GM21737 (cell line): ENCODE results near the gene COG8.
"Not testable (repeated sequence)": the region's sequence is repeated elsewhere in the genome, so short reads cannot be mapped to it uniquely, and the experiment has no call there.

Source experiments
- ATAC-seq: cut with Tn5 transposase; IDR thresholded peaks from one replicate; pipeline ENCODE4 v1.9.1; 2021; ENCODE audit warnings: mild to moderate bottlenecking, moderate library complexity; ENCODE audit not compliant: unreplicated experiment

Gene COG8

DNA sequence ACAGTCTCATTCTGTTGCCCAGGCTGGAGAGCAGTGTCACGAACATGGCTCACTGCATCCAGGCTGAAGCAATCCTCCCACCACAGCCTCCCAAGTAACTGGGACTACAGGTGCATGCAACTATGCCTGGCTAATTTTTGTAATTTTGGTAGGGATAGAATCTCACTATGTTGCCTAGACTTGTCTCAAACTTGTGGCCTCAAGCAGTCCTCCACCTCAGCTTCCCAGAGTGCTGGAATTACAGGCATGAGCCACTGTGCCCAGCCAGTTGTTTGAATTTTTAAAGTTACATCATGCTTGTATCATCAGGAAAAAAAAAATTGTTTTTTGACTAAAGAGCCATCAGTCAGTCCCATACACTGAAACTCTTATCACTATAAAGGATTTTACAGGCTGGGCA is 45.3 kb downstream of the COG8 start:
- ATAC-seq = no peak

DNA sequence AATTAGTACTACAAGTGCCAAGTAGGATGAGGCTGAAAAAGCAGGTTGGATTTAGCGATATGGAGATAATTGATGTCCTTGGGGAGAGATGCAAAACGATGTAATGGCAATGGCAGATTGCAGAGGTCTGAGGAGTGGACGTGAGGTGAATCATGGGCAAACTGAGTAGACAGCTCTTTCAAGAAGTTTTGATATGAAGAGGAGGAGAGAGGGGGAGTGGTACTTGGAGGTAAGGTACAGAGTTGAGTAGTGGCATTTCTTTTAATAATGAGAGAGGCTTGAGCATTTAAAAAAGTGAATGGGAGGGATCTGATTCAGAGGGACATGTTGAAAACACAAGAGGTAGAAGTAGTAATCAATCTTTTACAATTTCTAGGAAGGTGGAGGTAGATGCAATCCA is 46.0 kb downstream of the COG8 start:
- no peak for ATAC-seq

DNA sequence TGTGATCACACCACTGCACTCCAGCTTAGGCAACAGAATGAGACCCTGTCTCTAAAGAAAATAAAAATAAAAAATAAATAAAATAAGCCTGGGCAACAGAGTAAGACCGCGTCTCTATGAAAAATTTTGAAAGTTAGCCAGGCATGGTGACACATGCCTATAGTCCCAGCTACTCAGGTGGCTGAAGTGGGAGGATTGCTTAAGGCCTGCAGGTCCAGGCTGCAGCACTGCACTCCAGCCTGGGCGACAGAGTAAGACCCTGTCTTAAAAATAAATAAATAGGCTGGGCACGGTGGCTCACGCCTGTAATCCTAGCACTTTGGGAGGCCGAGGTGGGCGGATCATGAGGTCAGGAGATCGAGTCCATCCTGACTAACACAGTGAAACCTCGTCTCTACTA is 47.7 kb downstream of the COG8 start:
- ATAC-seq = not testable (repeated sequence)

DNA sequence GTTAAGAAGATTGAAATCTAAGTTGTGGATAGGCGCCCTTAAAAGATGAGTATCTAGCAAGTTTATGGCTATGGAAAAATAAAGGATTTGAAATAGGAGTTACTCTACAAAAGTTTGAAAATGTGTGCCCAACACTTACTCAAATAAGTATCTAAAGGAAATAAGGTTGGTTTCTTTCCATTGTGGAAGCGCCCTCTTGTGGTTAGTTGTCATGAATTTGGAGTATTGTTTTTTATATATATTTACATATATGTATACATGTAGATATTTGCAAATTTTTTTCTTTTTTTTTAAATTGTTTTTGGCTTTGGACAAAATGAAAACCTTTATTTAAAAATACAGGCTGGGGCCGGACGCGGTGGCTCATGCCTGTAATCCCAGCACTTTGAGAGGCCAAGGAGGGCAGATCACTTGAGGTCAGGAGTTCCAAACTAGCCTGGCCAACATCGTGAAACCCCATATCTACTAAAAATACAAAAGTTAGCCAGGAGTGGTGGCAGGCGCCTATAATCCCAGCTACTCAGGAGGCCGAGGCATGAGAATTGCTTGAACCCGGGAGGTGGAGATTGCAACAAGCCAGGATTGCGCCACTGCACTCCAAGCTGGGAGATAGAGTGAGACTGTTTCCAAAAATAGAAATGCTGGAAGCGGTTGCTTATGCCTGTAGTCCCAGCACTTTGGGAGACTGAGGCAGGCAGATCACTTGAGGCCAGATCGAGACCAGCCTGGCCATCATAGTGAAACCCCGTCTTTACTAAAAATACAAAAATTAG is 52.2 kb downstream of the COG8 start:
- ATAC-seq = no peak

DNA sequence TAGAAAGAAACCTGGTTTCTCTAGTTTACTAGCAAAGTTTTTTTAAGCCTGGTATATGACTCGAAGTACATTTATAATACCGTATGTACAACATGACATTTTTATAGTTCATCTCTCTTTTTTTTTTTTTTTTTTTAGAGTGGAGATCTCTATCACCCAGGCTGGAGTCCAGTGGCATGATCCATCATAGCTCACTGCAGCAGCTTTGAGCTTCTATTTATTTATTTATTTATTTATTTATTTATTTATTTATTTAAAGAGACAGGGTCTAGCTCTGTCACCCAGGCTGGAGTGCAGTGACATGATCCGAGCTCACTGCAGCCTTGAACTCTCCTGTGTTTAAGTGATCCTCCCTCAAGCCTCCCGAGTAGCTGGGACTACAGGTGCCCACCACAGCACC is 54.1 kb downstream of the COG8 start:
- ATAC-seq = no peak

DNA sequence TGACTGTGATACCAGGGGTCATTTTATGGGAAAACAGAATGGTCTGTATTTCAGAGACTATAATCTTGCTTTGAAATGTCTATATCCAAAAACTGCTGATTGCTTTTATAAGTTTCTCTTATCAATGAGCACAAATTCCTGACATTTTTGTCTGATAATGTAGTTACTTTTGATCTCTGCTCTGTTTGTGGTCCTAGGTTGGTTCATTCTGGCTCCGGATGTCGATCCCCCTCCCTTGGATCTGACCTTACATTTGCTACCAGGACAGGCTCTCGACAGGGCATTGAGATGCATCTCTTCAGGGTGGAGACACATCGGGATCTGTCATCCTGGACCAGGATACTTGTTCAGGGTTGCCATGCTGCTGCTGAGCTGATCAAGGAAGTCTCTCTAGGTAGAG is 55.5 kb downstream of the COG8 start:
- no peak for ATAC-seq

DNA sequence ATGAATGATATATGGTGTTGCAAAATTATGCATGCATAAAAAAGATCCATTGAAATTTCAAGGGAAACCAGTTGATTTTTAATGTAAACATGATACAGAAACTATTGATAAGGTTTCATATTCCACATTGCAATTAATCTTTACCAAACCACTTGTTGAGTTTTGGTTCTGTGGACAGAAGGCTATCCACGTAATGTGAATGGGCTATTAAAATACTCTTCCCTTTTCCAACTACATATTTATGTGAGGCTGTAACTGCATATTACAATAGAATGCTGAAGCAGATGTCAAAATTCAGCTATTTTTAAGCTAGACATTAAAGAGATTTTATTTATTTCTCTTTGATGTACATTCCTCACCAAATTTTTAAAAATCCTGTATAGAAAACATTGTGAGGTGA is 62.0 kb downstream of the COG8 start:
- ATAC-seq = no peak
